Measurements from ENCODE around the gene RGP1.

RGP1 gene

DNA sequence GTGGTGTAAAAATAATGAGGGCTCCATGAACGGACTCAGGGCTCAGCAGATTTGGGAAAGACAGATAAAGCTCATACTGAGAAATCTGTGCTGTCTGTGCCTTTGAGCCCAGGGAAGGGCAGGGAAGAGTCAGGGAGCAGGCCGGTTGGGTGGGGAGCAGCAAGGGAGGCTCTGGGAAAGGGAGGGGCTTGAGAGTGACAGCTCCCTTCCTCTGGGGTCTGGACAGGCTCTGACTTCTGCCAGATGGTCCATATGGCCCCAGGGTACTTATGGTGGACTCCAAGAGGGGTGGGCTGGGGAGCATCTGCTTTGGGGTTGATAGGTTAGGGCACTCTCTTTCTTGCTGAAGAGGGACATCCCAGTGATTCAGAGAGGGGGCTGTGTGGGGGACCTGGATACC is 44.4 kb downstream of the RGP1 start:
- H3K4me3 ChIP-seq (ENCODE audit: low read depth, low read length) = peak overlapping the region; percentile 5
- DNase-seq (ENCODE audit: low read depth, low spot score) = no peak
- TF ChIP-seq, protein P1, sequence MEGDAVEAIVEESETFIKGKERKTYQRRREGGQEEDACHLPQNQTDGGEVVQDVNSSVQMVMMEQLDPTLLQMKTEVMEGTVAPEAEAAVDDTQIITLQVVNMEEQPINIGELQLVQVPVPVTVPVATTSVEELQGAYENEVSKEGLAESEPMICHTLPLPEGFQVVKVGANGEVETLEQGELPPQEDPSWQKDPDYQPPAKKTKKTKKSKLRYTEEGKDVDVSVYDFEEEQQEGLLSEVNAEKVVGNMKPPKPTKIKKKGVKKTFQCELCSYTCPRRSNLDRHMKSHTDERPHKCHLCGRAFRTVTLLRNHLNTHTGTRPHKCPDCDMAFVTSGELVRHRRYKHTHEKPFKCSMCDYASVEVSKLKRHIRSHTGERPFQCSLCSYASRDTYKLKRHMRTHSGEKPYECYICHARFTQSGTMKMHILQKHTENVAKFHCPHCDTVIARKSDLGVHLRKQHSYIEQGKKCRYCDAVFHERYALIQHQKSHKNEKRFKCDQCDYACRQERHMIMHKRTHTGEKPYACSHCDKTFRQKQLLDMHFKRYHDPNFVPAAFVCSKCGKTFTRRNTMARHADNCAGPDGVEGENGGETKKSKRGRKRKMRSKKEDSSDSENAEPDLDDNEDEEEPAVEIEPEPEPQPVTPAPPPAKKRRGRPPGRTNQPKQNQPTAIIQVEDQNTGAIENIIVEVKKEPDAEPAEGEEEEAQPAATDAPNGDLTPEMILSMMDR (IDR thresholded peaks at IDR 0.05; ENCODE audit: low read depth, low read length) = no peak
- in situ Hi-C loops (cut with HindIII; ENCODE audit: low sequenced_read_pairs) = no loop called here

DNA sequence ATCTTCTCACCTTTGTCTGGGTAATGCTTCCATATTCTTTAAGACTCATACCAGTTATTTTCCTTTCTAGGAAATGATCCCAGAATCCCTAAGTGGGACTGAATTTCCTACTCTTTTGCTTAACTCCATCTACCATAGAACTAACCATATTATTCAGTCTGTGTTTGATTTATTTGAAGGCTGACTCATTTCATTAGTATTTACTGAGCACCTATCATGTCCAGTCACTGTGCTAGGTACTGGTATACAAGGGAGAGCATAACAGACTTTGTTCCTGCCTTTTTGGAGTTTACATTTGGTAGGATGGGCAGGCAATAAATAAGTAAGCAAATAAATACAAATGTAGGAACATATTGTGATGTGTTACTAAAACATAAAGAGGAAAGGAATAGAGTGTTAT is 46.6 kb downstream of the RGP1 start:
- DNase-seq (ENCODE audit: low read depth, low spot score) = no peak
- in situ Hi-C loops (cut with HindIII; ENCODE audit: low sequenced_read_pairs) = no loop called here
- no peak overlapping the region for H3K4me3 ChIP-seq (ENCODE audit: low read depth, low read length)
- TF ChIP-seq, protein P1 (IDR thresholded peaks at IDR 0.05; ENCODE audit: low read depth, low read length) = no peak

DNA sequence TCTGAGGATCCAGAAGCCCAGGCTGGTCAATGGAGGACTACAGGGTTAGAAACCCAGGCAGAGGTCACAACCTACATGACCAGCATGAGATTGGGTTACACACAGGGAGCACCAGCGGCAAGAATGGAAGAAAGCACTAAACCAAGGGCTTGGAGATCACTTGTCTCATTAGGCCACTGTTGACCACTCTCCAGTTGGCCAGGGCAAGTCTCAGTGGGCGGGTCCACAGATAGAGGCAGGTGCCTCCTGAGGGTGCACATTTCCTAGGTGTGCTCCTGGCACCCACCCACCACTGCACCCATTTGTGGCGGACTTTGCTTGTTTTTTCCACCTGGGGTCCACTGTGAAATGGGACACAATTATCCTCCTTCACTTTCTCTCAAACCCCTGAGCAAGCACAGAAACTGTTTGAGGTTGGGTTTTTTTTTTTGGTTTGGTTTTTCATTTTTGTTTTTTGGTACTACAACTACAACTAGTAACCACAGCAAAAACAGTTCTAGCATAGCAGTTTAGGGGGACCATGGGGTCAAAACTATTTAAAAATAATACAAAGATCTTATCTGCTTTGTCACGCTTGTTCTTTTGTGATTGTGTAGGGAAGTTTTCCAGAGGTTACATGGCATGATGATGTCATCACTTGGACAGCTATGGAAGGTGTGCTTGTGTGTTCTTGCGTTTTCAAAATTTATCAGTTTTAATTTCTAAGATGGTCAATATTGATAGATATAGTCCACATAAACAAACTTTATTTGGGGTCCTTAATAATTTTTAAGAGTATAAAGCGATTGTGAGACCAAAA is 48.4 kb downstream of the RGP1 start:
- no peak for DNase-seq (ENCODE audit: low read depth, low spot score)
- H3K4me3 ChIP-seq (ENCODE audit: low read depth, low read length) = no peak overlapping the region
- in situ Hi-C loops (cut with HindIII; ENCODE audit: low sequenced_read_pairs) = no loop called here

DNA sequence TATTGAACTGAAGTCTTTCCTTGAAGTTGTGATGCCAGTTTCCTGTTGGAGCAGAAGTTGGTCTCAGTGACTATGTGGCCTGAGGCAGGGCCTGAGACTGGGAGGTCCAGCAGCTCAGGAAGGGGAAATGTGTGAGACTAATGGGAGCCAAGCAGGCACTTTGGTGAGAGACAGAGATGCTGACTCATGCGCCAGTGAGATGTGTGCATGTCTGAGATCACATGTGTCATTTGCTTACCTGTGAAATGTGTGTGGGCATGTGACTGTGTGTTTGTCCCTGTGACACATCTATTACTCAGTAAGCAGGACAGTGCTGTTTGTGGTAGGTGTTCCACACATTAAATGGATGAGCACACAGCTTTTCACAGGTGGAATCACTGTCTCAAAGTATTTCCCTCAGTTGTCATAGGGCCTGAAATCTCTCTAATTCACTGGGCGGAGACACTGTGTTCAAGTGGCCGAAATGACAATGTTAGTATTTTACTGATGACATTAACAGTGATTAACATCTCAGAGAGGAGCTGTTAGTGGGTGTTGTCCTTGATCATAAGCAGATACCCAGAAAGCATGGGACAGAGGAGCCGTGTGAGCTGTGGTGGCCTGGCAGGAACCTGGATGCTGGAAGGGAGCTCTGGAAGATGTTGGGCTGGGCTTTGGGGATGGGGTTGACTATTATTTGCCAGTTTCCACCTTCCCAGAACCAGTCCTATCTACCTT is 49.7 kb downstream of the RGP1 start:
- no peak for DNase-seq (ENCODE audit: low read depth, low spot score)
- no peak overlapping the region for H3K4me3 ChIP-seq (ENCODE audit: low read depth, low read length)
- TF ChIP-seq, protein P1 (IDR thresholded peaks at IDR 0.05; ENCODE audit: low read depth, low read length) = no peak
- in situ Hi-C loops (cut with HindIII; ENCODE audit: low sequenced_read_pairs) = no loop called here

More for the DNA sequence above, 48.4 kb downstream of the RGP1 start:
- TF ChIP-seq, protein P1 (IDR thresholded peaks at IDR 0.05; ENCODE audit: low read depth, low read length) = no peak

DNA sequence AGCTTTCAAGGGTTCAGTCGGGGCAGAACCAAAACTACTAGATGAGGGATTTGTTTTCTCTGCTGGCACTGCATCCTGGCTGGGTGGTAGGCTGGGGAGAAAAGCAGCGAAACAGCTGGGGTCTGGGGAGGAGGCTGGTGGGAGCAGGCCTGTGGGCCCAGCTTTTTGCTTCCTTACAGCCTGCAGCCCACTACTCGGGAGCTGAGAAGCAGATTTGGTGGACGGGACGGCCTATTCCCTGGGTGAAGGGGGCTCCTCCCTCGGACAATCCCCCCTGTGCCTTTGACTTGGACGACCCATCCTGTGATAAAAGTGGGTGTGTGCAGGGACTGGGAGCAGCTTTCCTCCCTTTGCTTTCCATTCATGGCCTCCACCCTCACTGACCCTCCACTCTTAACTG is 51.4 kb downstream of the RGP1 start:
- in situ Hi-C loops (cut with HindIII; ENCODE audit: low sequenced_read_pairs) = no loop called here
- H3K4me3 ChIP-seq (ENCODE audit: low read depth, low read length) = no peak overlapping the region
- TF ChIP-seq, protein P1 (IDR thresholded peaks at IDR 0.05; ENCODE audit: low read depth, low read length) = no peak
- no peak for DNase-seq (ENCODE audit: low read depth, low spot score)

DNA sequence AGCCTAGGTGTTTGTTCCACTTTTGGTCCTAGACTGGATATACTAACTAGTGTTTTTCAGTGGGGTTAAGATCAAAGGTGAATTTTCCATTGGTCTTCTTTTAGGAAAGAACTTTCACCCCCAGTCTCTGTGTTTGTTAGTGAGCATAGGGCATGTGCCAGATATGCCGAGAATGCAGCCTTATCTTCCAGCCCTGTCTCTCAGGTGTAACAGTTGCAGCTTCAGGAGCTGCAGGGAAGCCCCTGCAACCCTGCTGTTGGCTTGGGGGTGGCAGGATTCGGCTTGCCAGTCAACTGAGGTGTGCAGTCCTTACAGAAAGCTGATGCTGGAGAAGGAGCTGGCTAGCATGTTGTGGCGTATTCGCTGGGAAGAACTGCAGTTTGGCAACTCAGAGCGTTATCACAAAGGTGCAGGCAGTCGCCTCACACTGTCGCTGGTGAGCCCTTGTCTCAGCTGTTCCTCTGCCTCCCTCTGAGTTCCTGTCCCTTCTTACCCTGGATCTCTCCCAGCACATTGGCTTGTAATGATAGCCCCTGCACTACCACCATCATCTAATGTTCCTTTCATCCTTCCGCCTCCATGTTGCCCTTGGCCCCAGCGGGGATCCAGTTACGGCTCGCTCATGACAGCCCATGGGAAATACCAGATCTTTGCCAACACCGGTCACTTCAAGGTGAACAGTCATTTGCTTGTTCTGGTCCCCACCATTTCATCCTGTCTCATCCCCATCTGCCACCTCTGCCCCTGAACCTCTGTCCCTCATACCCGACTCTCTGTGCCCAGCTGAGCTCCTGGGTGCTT is 52.4 kb downstream of the RGP1 start:
- no peak overlapping the region for H3K4me3 ChIP-seq (ENCODE audit: low read depth, low read length)
- TF ChIP-seq, protein P1 (IDR thresholded peaks at IDR 0.05; ENCODE audit: low read depth, low read length) = no peak
- no peak for DNase-seq (ENCODE audit: low read depth, low spot score)
- in situ Hi-C loops (cut with HindIII; ENCODE audit: low sequenced_read_pairs) = no loop called here
